Retinal pigment epithelial cell (primary cell): ENCODE measurements around the gene MYBPC2.
A peak's percentile ranks its signal among the peaks of the same experiment; 100 is the strongest.

Source experiments
- DNase-seq: peaks from one replicate; pipeline ENCODE4 v3.0.0-alpha.2; 2010; ENCODE audit warnings: low read depth
- H3K4me3 ChIP-seq: 2 replicates; pipeline ENCODE4 v1.5.1; 2011; ENCODE audit warnings: mild to moderate bottlenecking, low read length, control low read depth, moderate library complexity
- CTCF ChIP-seq: conservative IDR thresholded peaks from 2 replicates; pipeline ENCODE4 v1.5.1; 2011; ENCODE audit warnings: low read depth, low read length, control low read depth, inconsistent platforms

Gene MYBPC2

GRCh38 chr19:50460161-50460765, 27.6 kb downstream of the MYBPC2 start:
- no peak overlapping the region for H3K4me3 ChIP-seq
- peak; percentile 71 for DNase-seq
- peak; percentile 43 for TF ChIP-seq CTCF

- TF ChIP-seq CTCF: peak; percentile 85
- no peak overlapping the region for H3K4me3 ChIP-seq
- peak; percentile 19 for DNase-seq
Measured at GRCh38 chr19:50461066-50461875, 28.6 kb downstream of the MYBPC2 start.

DNA sequence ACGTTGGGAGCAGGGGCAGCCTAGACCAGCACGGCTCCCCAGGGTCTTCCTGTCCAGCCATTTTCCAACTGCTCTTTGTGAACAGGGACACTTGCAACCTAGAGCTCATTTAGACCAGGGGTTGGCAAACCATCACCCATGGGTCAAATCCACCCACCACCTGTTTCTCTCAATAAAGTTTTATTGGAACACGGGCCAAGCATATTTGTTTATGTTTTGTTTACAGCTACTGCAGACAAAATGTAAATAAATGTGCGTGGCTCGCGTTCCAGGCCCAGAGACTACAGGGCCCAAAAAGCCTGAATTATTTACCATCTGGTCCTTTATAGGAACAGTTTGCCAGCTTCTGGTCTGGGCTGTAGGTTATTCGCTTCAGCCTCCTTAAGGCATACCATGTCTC, 30.3 kb downstream of the MYBPC2 start:
- no peak for DNase-seq
- no peak for TF ChIP-seq CTCF
- H3K4me3 ChIP-seq: no peak overlapping the region

DNA sequence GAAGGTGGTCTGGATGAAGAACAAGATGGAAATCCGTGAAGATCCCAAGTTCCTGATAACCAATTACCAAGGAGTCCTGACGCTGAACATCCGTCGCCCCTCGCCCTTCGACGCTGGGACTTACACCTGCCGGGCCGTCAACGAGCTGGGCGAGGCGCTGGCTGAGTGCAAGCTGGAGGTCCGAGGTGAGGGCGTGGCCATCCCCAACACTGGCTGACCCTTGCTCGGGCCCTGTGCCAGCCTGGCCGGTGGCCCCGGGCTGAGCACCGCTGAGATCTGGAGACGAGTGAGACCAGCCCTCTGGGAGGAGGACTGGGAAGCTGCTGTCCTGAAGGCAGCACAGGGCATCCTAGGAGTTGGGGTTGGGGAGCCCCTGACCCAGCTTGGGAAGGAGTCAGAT, 31.7 kb downstream of the MYBPC2 start:
- no peak for TF ChIP-seq CTCF
- H3K4me3 ChIP-seq: no peak overlapping the region
- no peak for DNase-seq

GRCh38 chr19:50465000-50465399, 32.3 kb downstream of the MYBPC2 start:
- DNase-seq: no peak
- no peak for TF ChIP-seq CTCF
- H3K4me3 ChIP-seq: no peak overlapping the region

GRCh38 chr19:50465986-50466705, 33.5 kb downstream of the MYBPC2 start:
- H3K4me3 ChIP-seq: no peak overlapping the region
- no peak for DNase-seq
- peak; percentile 47 for TF ChIP-seq CTCF

- DNase-seq: no peak
- no peak for TF ChIP-seq CTCF
- H3K4me3 ChIP-seq: no peak overlapping the region
Measured at GRCh38 chr19:50466706-50467039, 34.0 kb downstream of the MYBPC2 start.
